ENCODE data around the gene GLIS1. TPM values are rescaled to one million over a fixed set of nuclear protein-coding genes. Genes with fewer than 3 reads are reported as not detected.

The GLIS1 gene
- total RNA-seq, 2 experiments from 2014 or later = not detected

GRCh38 chr1:53550201-53550741, 188.7 kb downstream of the GLIS1 start:
- Mint-ChIP-seq H3K9me3 (ENCODE audit: low read depth) (no peaks in the 10 kb centered on the region), H3K27me3 (peaks cover 4% of the 10 kb centered on the region), H3K36me3 (no peaks in the 10 kb centered on the region), H3K4me1 (peaks cover 10% of the 10 kb centered on the region), H3K4me3 (no peak overlapping the region), H3K27ac (no peak overlapping the region)
- DNase-seq = no peak
- CTCF ChIA-PET = no interaction called here
- ATAC-seq = no peak

- CTCF ChIA-PET = interaction anchor here (1.4 kb wide), 1 partner anchor 13 kb away, joined by 3 read pairs; no protein-coding TSS in a partner anchor
- Mint-ChIP-seq H3K36me3 (no peaks in the 10 kb centered on the region), H3K4me3 (no peak overlapping the region), H3K27me3 (peaks cover 4% of the 10 kb centered on the region), H3K27ac (no peak overlapping the region), H3K9me3 (ENCODE audit: low read depth) (no peaks in the 10 kb centered on the region), H3K4me1 (peaks cover 10% of the 10 kb centered on the region)
- no peak for ATAC-seq
- no peak for DNase-seq
Observed at GRCh38 chr1:53549781-53550180, 189.2 kb downstream of the GLIS1 start.

- DNase-seq = no peak
- no peaks in the 10 kb centered on the region for H3K9me3 Mint-ChIP-seq (ENCODE audit: low read depth)
- peaks cover 10% of the 10 kb centered on the region for H3K4me1 Mint-ChIP-seq
- no peak overlapping the region for H3K27ac Mint-ChIP-seq
- H3K27me3 Mint-ChIP-seq = peaks cover 4% of the 10 kb centered on the region
- ATAC-seq = no peak
- CTCF ChIA-PET = interaction anchor here (1.4 kb wide), 1 partner anchor 13 kb away, joined by 3 read pairs; no protein-coding TSS in a partner anchor
- H3K36me3 Mint-ChIP-seq = no peaks in the 10 kb centered on the region
- H3K4me3 Mint-ChIP-seq = no peak overlapping the region
Observed at GRCh38 chr1:53549287-53549686, 189.7 kb downstream of the GLIS1 start.

- no peak overlapping the region for H3K27ac Mint-ChIP-seq
- ATAC-seq (no peak), DNase-seq (no peak)
- peaks cover 4% of the 10 kb centered on the region for H3K27me3 Mint-ChIP-seq
- H3K4me3 Mint-ChIP-seq = no peak overlapping the region
- CTCF ChIA-PET = no interaction called here
- peaks cover 3% of the 10 kb centered on the region for H3K4me1 Mint-ChIP-seq
- no peaks in the 10 kb centered on the region for H3K9me3 Mint-ChIP-seq (ENCODE audit: low read depth)
- no peaks in the 10 kb centered on the region for H3K36me3 Mint-ChIP-seq
Observed at GRCh38 chr1:53548031-53548491, 190.9 kb downstream of the GLIS1 start.

- H3K36me3 Mint-ChIP-seq = no peaks in the 10 kb centered on the region
- H3K4me3 Mint-ChIP-seq = no peak overlapping the region
- no peak overlapping the region for H3K27ac Mint-ChIP-seq
- peaks cover 4% of the 10 kb centered on the region for H3K27me3 Mint-ChIP-seq
- no peaks in the 10 kb centered on the region for H3K9me3 Mint-ChIP-seq (ENCODE audit: low read depth)
- no peak for ATAC-seq
- H3K4me1 Mint-ChIP-seq = peaks cover 3% of the 10 kb centered on the region
- CTCF ChIA-PET = no interaction called here
- DNase-seq = no peak
Observed at GRCh38 chr1:53547231-53547790, 191.7 kb downstream of the GLIS1 start.

GRCh38 chr1:53546409-53547155, 192.4 kb downstream of the GLIS1 start:
- CTCF ChIA-PET = no interaction called here
- Mint-ChIP-seq H3K4me3 (no peak overlapping the region), H3K36me3 (no peaks in the 10 kb centered on the region), H3K27me3 (peaks cover 4% of the 10 kb centered on the region), H3K9me3 (ENCODE audit: low read depth) (no peaks in the 10 kb centered on the region), H3K4me1 (peaks cover 3% of the 10 kb centered on the region), H3K27ac (no peak overlapping the region)
- ATAC-seq = no peak
- no peak for DNase-seq

- Mint-ChIP-seq H3K27ac (no peak overlapping the region), H3K36me3 (no peaks in the 10 kb centered on the region), H3K27me3 (peaks cover 4% of the 10 kb centered on the region), H3K4me3 (no peak overlapping the region), H3K9me3 (ENCODE audit: low read depth) (no peaks in the 10 kb centered on the region), H3K4me1 (peaks cover 3% of the 10 kb centered on the region)
- ATAC-seq (no peak), DNase-seq (no peak)
- CTCF ChIA-PET = no interaction called here
Observed at GRCh38 chr1:53545663-53546408, 193.1 kb downstream of the GLIS1 start.

GRCh38 chr1:53544728-53545515, 194.0 kb downstream of the GLIS1 start:
- ATAC-seq = no peak
- DNase-seq = no peak
- Mint-ChIP-seq H3K36me3 (no peaks in the 10 kb centered on the region), H3K4me1 (no peaks in the 10 kb centered on the region), H3K4me3 (no peak overlapping the region), H3K9me3 (ENCODE audit: low read depth) (no peaks in the 10 kb centered on the region), H3K27ac (no peak overlapping the region), H3K27me3 (peaks cover 4% of the 10 kb centered on the region)
- CTCF ChIA-PET = no interaction called here

GRCh38 chr1:53543778-53544695, 194.9 kb downstream of the GLIS1 start:
- no peak for ATAC-seq
- no peak overlapping the region for H3K4me3 Mint-ChIP-seq
- H3K27ac Mint-ChIP-seq = no peak overlapping the region
- no peaks in the 10 kb centered on the region for H3K9me3 Mint-ChIP-seq (ENCODE audit: low read depth)
- no peaks in the 10 kb centered on the region for H3K36me3 Mint-ChIP-seq
- no peaks in the 10 kb centered on the region for H3K4me1 Mint-ChIP-seq
- no peak for DNase-seq
- peaks cover 2% of the 10 kb centered on the region for H3K27me3 Mint-ChIP-seq
- CTCF ChIA-PET = no interaction called here

GRCh38 chr1:53543130-53543777, 195.7 kb downstream of the GLIS1 start:
- H3K4me3 Mint-ChIP-seq = no peak overlapping the region
- no peaks in the 10 kb centered on the region for H3K36me3 Mint-ChIP-seq
- H3K27ac Mint-ChIP-seq = no peak overlapping the region
- H3K27me3 Mint-ChIP-seq = no peaks in the 10 kb centered on the region
- CTCF ChIA-PET = no interaction called here
- DNase-seq = no peak
- ATAC-seq = no peak
- H3K9me3 Mint-ChIP-seq (ENCODE audit: low read depth) = no peaks in the 10 kb centered on the region
- no peaks in the 10 kb centered on the region for H3K4me1 Mint-ChIP-seq

- H3K9me3 Mint-ChIP-seq (ENCODE audit: low read depth) = no peaks in the 10 kb centered on the region
Observed at GRCh38 chr1:53542551-53542950, 196.4 kb downstream of the GLIS1 start.

More at GRCh38 chr1:53542551-53542950, 196.4 kb downstream of the GLIS1 start:
- no peak for DNase-seq
- CTCF ChIA-PET = no interaction called here
- no peak for ATAC-seq
- Mint-ChIP-seq H3K4me3 (no peak overlapping the region), H3K27me3 (no peaks in the 10 kb centered on the region), H3K4me1 (no peaks in the 10 kb centered on the region), H3K27ac (no peak overlapping the region), H3K36me3 (no peaks in the 10 kb centered on the region)
